Hepatic stellate cell (primary cell): ENCODE results near the gene CHSY3.

Source experiments
- DNase-seq: peaks from one replicate; pipeline ENCODE4 v3.0.0; 2011; ENCODE audit warnings: low spot score

Gene CHSY3

DNA sequence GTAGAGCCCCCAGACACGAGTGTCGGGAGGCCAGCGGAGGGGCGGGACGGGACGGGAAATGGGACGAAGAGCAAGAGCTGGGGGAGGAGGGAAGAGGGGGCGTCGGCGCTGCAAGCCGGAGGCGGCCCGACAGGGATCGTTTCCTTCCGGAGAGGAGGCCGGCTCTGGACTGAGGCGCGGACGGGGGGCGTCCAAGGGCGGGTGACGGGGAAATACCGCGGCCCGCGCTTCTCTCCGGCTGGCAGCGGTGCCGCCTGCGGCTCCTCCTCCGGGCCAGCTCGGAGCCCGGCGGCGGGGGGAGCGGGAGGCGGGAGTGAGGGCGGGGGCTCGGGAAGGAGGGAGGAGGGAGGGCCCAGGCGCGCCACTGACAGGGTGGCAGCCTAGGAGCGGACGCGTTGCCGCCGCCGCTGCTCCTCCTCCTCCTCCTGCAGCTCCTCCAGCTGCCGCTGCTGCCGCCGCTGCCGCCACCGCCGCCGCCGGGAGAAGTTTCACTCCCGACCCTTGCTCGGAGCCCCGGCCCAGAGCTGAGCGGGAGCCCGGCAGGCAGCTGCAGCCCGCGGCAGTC is at the start of gene CHSY3:
TSS of gene CHSY3 (plus strand) at position 364 of the 565 bp plus-strand sequence.
- peak; percentile 78 for DNase-seq

- DNase-seq, result no peak
Observed at GRCh38 chr5:129856325-129856724, 47.9 kb upstream of the CHSY3 start.

DNA sequence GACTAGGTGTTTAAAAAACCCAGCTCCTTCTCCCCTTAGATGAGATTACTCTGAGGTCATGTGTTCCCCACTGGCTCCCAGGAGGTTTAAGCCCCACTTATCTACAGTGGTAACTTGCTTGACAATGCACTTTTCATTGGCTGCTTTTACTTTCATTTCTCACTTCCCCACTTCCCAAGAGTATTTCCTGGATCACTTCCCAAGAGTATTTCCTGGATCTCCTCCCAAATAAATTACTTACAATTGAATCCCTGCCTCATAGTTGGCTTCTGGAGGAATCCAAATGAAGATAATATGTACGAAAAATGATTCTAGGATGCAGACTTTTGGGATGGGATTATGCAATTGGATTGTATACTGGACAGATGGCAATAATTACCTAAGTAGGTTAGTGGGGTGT is 47.1 kb upstream of the CHSY3 start:
- no peak for DNase-seq

GRCh38 chr5:129858131-129858675 is 46.1 kb upstream of the CHSY3 start:
- DNase-seq, result no peak

- no peak for DNase-seq
Observed at GRCh38 chr5:129884322-129884721, 19.9 kb upstream of the CHSY3 start.

DNA sequence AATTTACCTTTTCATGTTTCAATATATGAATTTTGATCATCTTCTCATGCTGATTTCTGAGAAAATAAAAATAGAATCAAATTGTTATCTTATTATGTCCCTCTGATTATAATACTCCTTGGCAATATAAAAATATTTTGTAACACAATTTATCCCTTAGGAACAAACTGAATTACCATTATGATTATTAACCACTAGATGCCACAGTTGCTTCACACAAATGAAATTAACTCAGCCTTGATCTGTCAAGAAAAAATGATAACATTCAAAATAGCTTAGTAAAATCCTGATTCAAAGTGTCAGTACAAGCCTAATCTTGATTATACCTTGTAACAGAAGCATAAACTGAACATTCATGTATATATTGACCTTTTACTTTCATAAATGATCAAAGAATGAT is 4.8 kb upstream of the CHSY3 start:
- no peak for DNase-seq

GRCh38 chr5:129902816-129903215 is 1.4 kb upstream of the CHSY3 start:
- no peak for DNase-seq

GRCh38 chr5:129903466-129904101 is 681 bp upstream of the CHSY3 start:
- no peak for DNase-seq

DNA sequence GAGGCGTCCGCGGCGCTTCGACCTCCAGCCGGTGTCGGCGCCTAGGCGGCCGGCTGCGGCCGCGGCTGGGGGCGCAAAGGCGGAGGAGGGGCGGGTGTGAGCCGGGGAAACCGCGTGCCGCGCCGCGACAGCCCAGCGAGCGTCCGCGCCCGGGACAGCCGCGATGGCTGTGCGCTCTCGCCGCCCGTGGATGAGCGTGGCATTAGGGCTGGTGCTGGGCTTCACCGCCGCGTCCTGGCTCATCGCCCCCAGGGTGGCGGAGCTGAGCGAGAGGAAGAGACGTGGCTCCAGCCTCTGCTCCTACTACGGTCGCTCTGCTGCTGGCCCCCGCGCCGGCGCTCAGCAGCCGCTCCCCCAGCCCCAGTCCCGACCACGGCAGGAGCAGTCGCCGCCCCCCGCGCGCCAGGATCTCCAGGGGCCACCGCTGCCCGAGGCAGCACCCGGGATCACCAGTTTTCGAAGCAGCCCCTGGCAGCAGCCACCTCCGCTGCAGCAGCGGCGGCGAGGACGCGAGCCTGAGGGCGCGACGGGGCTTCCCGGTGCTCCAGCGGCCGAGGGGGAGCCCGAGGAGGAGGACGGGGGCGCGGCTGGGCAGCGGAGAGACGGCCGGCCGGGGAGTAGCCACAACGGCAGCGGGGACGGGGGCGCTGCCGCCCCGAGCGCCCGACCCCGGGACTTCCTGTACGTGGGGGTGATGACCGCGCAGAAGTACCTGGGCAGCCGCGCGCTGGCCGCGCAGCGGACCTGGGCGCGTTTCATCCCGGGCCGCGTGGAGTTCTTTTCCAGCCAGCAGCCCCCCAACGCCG is 605 bp downstream of the CHSY3 start:
- peak; percentile 27 for DNase-seq

DNA sequence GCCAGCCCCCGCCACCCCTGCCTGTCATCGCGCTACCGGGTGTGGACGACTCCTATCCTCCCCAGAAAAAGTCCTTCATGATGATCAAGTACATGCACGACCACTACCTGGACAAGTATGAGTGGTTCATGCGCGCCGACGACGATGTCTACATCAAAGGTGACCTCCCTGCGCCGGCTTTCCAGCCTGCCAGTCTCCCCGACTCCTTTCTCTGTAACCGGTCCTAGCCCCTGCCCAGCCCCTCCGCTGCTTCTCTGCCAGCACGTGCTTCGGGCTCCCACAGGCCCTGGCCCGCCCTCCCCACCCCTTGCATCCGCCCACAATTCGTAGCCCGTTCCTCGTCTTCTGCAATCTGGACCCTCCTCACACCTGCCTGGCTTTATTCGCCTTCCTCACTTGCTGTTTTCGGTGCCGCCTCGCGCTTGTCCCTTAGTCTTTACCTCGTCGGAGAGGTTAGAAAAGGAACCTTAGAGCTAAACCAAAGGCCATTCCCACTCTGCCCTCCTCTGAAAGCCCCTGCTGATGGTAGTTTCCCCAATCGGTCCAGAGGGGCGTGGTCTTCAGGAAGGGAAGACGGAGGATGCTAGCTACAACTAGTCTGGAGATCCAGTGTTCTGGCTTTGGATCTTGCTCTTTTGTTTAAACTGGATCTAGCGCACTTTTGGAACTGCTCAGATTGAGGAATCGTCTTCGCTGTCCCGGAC is 1.4 kb downstream of the CHSY3 start:
- DNase-seq, result peak; percentile 11

DNA sequence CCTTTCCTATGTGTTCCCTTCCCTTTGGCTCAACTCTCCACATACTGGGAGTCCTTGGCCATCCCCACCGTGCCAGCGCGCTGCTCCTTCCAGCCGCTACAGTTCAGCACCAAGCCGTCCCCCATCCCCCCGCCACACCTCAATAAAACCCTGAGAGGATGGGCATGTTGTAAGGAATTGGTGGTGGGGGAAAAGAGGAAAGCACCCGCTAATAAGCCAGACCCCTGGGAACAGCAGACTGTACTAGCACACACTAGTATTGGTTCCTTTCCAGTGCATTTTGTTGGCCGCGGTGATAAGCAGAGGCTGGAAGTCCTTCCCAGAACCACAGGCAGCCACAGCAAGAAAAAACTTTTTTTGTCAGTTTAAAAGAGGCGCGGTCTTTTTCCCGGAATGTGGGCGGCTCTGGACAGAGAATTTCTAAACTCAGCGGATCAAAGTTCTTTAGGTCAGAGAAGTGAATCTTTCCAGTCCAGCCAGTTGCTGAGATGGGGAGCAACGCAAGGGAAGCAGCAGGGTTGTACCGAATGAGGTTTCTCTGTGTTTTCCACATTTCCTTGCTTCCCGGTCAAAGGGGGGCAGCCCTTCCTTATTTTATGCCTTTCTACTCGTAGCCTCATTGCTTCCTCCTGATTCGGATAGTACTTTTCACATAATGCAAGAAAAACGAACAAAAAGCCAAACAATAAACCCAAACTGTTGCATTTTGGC is 2.1 kb downstream of the CHSY3 start:
- peak; percentile 29 for DNase-seq

DNA sequence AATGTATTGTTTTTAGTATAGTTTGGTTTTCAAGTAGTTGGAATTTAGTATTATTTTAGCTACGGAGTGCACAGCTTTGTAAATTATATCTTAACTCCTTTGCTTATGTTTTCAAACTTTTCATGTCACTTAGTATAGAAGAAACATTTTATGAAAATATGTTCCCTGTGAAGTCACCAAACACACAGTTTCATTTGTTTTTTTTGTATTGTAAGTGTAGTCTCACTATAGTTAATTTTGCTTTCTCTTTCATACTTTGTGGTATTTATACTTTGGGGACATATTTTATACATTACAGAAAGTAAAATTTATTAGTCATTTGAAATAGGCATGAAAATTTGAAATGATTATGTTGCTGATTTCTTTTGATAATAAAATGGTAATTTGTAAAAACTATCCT is 5.0 kb downstream of the CHSY3 start:
- DNase-seq, result no peak

DNA sequence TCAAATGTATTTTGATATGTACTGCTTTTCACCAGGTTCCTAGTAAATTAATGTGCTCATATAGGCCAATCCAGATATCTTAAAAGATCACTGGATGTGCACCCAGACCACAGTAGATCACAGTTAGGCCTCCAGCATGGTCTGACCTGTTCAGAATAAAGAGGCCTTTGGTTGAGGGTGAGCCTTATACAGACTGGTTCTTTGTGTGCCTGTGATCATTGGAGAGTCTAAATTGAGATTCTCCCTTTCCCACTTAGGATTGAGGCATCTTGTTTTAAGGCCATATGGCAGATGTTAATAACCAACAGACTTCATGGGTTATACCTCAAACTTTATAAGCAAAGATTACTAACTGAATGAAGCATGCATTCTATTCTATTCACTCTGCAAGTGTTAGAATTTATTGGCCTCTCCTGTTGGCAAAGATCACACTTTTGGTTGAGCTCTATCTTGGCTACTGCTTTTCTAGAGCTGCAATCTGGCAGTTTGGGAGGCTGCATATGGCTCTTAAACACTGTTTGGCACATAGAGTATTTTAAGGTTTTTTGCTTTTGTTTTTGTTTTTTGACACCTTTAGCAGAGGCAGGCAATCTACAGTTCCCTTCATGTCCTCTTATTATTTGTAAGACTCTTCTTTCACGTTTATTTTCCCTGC is 8.5 kb downstream of the CHSY3 start:
- no peak for DNase-seq

DNA sequence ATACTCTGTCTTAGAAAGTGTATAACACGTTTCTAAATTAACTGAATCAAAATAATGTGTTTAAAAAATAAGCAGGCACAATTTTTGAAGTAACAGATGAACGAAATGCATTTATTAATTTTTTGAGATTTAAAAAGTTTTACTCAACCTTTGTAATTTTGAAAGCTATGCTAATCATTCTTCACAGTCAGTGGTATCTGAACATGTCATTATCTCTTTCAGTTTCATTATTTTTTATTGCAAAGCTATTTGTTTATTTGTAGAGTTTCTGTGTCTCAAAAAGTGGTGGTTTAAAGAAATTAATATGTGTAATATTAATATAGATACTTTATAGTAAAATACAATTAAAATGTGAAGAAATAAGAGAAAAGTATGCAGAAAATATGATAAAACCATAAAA is 11.2 kb downstream of the CHSY3 start:
- no peak for DNase-seq

DNA sequence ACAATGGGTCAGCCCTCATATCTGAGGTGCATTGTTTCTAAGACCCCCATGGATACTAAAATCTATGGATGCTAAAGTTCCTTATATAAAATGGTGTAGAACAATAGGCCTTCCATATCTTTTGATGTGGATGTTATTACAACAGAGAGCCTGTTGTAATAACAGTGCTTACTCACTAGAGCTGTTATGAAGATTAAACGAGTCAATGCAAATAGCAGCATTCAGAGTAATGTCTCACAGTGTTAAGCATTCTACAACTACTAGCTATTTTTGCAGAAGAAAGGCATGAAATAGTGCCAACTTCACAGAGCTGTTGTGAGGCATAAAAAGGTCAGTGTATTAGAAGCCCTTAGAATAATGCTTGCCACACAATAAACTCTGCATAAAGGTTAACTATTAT is 13.0 kb downstream of the CHSY3 start:
- DNase-seq, result no peak

DNA sequence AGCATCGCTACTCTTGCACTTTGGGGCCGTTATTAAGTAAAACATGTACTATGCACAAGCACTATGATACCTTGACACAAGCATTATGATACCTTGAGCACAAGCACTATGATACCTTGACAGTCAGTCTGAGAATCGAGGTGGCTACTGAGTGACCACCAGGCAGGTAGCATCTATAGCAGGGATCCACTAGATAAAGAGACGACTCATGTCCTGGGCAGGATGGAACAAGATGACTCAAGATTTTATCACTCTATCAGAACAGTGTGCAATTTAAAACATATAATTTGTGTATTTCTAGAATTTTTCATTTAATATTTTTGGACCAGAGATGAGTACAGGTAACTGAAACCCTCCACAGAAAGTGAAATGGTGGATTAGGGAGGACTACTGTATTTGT is 16.9 kb downstream of the CHSY3 start:
- DNase-seq, result no peak

DNA sequence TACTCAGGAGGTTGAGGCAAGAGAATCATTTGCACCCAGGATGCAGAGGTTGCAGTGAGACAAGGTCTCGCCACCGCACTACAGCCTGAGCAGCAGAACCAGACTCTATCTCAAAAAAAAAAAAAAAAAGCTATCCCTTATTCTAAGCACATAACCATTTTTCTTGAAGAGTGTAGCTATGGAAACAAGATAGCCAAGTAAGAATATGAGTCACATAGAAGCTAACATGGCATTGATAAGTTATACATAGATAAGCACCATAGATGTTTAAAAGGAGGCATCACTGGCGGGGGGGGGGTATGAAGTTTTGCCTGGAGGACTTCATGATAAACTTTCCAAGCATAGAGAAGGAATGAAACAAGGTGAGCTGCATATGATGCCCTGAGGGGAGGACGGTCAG is 26.0 kb downstream of the CHSY3 start:
- no peak for DNase-seq

GRCh38 chr5:129935626-129936025 is 31.4 kb downstream of the CHSY3 start:
- DNase-seq, result no peak

DNA sequence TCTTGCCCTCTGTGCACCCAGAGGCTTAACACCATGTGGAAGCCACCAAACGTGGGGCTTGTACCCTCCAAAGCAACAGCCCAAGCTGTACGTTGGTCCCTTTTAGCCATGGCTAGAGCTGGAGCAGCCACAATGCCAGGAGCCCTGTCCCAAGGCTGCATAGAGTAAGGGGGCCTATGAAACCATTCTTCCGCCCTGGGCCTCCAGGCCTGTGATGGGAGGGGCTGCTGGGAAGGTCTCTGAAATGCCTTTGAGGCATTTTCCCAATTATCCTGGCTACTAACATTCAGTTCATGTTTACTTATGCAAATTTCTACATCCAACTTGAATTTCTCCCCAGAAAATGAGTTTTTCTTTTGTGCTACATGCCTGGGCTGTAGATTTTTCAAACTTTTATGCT is 33.8 kb downstream of the CHSY3 start:
- DNase-seq, result no peak

DNA sequence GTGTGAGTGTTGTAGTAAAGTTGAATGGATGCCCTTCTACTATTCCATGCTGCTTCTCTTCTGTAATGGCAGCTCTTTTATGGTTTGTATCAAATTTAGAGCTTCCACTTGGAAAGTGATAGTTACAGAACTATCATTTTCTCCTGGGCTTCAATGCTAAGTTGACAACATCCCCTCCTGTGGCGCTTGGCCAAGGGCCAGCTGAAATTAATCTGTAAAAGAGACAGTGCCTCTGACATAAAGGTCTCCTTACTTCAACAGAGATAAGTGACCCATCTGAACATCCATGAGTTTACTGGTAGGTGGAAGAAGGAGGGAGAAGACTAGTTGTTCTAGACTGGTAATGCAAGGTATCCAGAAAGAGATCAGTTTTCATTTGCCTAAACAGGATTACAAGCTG is 39.7 kb downstream of the CHSY3 start:
- no peak for DNase-seq

- DNase-seq, result no peak
Observed at GRCh38 chr5:129945028-129945427, 40.8 kb downstream of the CHSY3 start.
